KMS-11 (cell line): ENCODE measurements around the gene EXOSC6.
"Not testable (repeated sequence)": the region's sequence is repeated elsewhere in the genome, so short reads cannot be mapped to it uniquely, and the experiment has no call there.

Experiments used
- H2AFZ ChIP-seq: fragments of 200-600 bp; sonication (generic); 2 replicates; pipeline ENCODE4 v1.6.1; 2016; ENCODE audit warnings: antibody characterized with exemption, mixed run types, low read depth
- H3K27ac ChIP-seq: fragments of 200-600 bp; sonication (generic); 2 replicates; pipeline ENCODE4 v1.6.1; 2016; ENCODE audit warnings: mild to moderate bottlenecking, mixed run types
- H3K27me3 ChIP-seq: fragments of 200-600 bp; sonication (generic); 2 replicates; pipeline ENCODE4 v1.6.1; 2017; ENCODE audit warnings: mild to moderate bottlenecking, low read depth, mixed run types, moderate library complexity; ENCODE audit not compliant: insufficient read depth
- H3K36me3 ChIP-seq: fragments of 200-600 bp; sonication (generic); 2 replicates; pipeline ENCODE4 v1.6.1; 2017; ENCODE audit warnings: mild to moderate bottlenecking, mixed run types; ENCODE audit not compliant: insufficient read depth
- H3K4me1 ChIP-seq: fragments of 200-600 bp; sonication (generic); 2 replicates; pipeline ENCODE4 v1.6.1; 2016; ENCODE audit warnings: mild to moderate bottlenecking, low read depth, mixed run types; ENCODE audit not compliant: poor library complexity, severe bottlenecking
- H3K4me2 ChIP-seq: fragments of 200-600 bp; sonication (generic); 2 replicates; pipeline ENCODE4 v1.7.0; 2016; ENCODE audit warnings: mild to moderate bottlenecking, mixed run types
- H3K4me3 ChIP-seq: fragments of 200-600 bp; sonication (generic); IDR thresholded peaks from 2 replicates; pipeline ENCODE4 v1.6.1; 2017; ENCODE audit warnings: low read depth, low read length, mixed read lengths; ENCODE audit not compliant: insufficient read depth
- H3K79me2 ChIP-seq: fragments of 200-600 bp; sonication (generic); 2 replicates; pipeline ENCODE4 v1.6.1; 2016; ENCODE audit warnings: low read depth, mixed run types; ENCODE audit not compliant: insufficient read depth
- H3K9ac ChIP-seq: fragments of 200-600 bp; sonication (generic); 2 replicates; pipeline ENCODE4 v1.6.1; 2016; ENCODE audit warnings: mild to moderate bottlenecking, mixed run types
- H4K20me1 ChIP-seq: fragments of 200-600 bp; sonication (generic); 2 replicates; pipeline ENCODE4 v1.6.1; 2016; ENCODE audit warnings: mild to moderate bottlenecking, mixed run types; ENCODE audit not compliant: insufficient read depth

Gene EXOSC6

GRCh38 chr16:70198666-70199065 is 53.1 kb downstream of the EXOSC6 start:
- not testable (repeated sequence) for H3K27me3 ChIP-seq, H3K9ac ChIP-seq, H3K4me2 ChIP-seq, H3K4me3 ChIP-seq, H4K20me1 ChIP-seq, H2AFZ ChIP-seq, H3K79me2 ChIP-seq, H3K27ac ChIP-seq, H3K36me3 ChIP-seq, H3K4me1 ChIP-seq

- not testable (repeated sequence) for H2AFZ ChIP-seq, H3K9ac ChIP-seq, H3K4me2 ChIP-seq, H3K4me3 ChIP-seq, H4K20me1 ChIP-seq, H3K27me3 ChIP-seq, H3K36me3 ChIP-seq, H3K79me2 ChIP-seq, H3K4me1 ChIP-seq, H3K27ac ChIP-seq
Measured at GRCh38 chr16:70198230-70198629, 53.5 kb downstream of the EXOSC6 start.

- H3K4me2 ChIP-seq, H3K36me3 ChIP-seq, H3K4me1 ChIP-seq, H3K79me2 ChIP-seq, H4K20me1 ChIP-seq, H3K4me3 ChIP-seq, H3K27ac ChIP-seq, H3K9ac ChIP-seq, H3K27me3 ChIP-seq, H2AFZ ChIP-seq: not testable (repeated sequence)
Measured at GRCh38 chr16:70197611-70198010, 54.1 kb downstream of the EXOSC6 start.
